Stimulated activated CD8-positive, alpha-beta memory T cell treated with anti-CD3 and anti-CD28 coated beads, Interleukin-12 subunit alpha, Interleukin-12 subunit beta, amount 100 ng/mL, for 1 hour (primary cell): ENCODE measurements around the gene TPM3.
"Not testable (repeated sequence)": the region's sequence is repeated elsewhere in the genome, so short reads cannot be mapped to it uniquely, and the experiment has no call there.

Experiments used
- DNase-seq: peaks from one replicate; pipeline ENCODE4 v3.0.0-alpha.2; 2020; ENCODE audit warnings: low read depth

TPM3 gene

DNA sequence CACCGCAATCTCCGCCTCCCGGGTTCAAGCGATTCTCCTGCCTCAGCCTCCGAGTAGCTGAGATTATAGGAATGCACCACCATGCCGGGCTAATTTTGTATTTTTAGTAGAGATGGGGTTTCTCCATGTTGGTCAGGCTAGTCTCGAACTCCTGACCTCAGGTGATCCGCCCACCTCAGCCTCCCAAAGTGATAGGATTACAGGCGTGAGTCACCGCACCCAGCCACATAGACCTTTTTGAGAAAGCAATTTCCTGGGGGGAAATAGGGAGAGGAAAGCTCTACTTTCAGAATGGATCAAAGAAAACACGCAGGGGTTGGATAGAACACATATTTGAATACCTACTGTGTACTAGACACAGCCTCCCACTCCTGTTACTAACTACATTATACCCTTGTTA lies 13.9 kb upstream of the TPM3 start:
- not testable (repeated sequence) for DNase-seq

DNA sequence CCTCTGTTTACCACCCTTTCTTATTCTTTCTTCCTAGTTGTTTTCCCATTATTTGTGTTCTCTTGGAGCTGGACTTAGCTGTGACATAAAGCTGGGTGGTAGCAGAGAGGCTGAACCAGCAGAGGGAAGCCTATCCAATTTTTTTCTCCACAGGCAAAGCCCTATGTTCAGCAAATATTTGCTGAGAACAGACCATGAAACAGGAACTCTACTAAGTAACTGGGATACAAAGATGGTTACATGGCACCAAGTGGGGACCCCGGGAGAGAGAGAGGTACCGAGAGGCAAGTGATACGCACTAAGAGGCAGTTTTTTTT lies 7.6 kb upstream of the TPM3 start:
- DNase-seq: no peak

DNA sequence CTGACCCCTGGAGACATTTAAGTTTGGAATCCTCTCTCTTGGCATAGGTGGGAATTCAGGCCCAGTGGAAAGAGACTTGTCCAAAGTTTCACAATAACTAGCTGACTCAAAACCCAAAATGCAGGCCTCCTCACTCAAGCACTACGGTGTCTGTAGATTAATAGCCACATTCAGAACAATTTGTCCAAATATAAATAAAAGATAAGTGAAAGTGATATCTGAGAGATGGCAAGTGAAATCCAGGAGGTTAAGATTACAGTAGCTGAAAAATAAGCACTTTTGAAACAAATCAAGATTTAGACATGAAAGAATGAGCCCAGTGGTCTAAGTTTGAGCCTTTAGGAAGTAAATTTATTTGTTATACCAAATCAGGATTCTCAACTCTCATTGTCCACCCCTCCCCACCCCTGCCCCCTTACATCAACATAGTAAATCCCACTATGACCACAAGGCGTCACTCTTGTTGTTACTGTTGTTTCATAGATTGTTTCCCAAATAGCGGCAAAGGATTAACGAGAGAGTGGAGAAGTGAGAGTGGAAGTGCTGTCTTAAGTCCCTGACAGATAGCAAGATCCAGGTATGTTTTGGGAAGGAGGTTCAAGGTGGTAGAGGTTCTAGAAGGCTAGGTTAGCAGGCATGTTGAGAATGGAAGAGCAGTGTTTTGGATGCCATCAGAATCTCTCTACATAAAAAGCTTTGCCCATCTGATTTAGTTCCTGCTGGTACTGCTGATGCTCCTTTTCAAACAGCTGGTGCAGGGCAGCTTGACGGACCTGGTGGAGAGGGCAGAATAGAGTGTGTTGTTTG lies 7.1 kb upstream of the TPM3 start:
- DNase-seq: peak; percentile 20

DNA sequence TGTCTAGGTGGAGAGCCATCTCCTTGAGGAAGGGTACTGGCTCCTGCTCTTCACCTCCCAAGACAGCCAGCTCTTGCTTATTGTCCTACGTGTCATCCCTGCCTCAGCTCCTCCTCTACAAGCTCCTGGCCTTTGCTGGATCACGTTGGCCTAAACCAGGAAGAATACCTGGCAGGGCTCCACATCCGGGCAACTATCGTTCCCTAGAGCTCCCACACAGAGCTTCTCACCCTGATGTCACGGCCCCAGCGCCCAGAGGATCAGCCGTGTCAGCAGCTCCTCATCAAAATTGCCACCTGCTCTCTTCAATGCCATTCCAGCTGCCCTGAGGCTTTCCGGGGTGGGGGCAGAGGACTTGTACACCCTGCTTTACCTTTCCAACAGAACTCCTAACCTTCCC lies 1.9 kb upstream of the TPM3 start:
- DNase-seq: no peak

DNA sequence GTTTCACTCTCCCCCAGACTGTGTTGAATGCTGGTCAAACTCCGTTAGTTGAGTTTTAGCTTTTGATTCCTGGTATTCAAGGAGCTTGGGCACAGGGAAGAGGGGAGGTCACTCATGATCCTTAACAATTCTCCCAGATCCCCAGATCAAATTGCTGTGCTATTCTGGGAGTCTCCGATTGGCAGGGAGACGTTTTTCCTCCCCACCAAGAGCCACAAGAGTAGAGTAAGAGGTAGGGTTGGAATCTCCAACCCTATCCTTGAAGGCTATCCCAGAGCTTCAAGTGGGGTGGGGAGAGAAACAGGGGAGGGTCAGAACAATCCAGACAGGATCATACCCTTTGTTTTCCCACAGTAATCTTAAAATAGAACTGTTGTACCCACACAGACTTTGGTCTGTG lies 576 bp upstream of the TPM3 start:
- no peak for DNase-seq

DNA sequence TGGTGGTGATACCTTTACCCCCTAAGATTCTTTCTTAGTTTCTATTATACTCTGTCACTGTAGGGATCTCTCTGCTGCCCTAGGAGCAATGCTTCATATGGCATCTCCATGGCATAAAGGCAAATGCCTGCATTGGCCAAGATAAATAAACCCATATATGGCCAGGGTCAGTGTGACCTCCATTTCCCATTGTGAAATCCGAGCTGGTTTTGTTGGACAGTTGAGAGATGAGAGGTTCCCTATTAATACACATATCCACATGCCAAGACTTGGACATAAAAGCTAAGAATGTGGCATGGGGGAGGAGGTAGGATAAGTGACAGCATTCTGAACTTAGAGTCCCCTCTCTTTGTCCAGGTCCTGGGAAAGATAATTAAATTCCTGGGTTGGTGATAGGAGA lies 1.4 kb downstream of the TPM3 start:
- DNase-seq: no peak

DNA sequence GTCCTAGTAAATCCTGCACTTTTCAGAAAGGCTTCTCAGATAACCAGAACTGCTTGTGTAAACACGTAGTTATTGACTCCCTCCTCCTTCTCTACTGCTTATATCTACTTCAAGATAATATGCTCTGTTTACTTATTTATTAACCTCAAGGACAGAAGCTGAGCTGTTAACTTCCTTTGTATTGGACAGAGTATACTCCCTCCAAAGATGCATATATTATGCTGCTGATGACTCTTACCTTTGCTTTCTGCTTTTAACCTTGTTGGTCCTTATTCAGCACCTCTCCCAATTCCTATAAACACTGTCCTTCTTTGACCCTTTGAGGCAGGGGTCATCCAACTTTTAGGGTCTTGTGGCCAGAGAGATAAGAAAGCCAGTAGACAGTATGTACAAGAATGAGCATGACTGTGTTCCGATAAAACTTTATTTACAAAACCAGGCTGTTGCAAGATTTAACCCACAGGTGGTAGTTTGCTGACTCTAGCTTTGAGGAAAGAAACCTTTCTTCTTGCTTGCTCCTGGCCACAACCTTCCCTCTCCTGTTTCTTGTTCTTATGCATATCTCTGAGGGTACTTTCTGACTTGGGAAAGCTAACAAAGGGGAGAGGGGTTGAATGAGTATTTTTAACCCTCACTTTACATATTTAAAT lies 4.9 kb downstream of the TPM3 start:
- DNase-seq: no peak

DNA sequence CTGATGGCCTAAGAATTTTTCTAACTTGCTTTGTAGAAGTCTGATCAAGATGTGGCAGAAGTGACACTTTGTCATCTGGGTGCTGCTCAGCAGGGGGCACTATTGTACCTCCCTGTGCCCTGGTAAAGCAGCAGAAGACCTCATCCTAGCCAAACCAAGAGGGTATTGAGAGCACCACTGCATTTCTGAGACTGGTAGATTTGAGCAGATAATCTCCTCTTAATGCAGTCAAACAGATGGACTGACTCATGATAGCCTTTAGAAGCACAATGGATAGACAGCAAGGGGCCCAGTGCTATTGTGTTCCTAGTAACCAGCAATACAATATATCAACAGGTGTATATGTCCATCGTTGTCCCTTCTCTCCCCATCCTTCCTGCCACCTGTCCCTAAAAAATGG lies 5.7 kb downstream of the TPM3 start:
- DNase-seq: peak; percentile 28

DNA sequence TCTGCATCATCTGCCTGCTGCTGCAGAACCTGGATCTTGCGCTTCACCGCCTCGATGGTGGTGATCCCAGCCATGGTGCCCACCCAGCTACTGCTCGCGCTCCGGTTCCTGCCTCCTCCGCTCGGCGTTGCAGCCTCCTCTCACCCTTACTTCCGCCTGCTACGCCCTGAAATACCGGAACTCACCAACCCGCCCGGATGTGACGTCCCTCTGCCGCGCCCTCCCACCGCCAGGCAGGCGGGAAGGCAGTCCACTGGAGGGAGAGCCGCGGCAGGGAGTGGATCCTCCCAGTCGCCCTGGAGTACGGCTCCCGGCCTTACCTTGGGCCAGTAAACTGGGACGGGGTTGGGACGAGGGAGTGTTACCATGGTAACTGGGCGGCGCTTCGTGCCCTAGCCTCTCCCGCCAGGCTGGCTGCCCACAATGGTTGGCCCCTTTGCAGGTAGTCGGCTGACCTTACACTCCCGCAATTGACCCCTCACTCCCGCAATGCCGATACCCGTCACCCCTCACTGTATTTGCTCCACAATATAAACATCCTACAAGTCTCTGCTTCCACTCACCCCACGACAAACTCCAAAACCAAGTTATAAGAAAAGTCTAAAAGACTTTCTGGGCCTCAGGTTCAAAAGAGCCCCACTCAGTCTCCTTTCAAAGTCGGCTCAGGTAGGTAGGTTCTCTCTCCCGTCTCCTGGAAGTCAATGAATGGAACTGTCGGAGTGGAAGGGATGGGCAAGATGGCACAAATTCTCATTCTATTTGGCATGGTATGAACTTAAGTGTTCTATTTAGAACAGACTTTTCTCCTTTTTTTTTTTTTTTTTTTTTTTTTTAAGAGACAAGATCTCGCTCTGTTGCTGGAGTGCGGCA lies 8.6 kb downstream of the TPM3 start:
- DNase-seq: peak; percentile 89

DNA sequence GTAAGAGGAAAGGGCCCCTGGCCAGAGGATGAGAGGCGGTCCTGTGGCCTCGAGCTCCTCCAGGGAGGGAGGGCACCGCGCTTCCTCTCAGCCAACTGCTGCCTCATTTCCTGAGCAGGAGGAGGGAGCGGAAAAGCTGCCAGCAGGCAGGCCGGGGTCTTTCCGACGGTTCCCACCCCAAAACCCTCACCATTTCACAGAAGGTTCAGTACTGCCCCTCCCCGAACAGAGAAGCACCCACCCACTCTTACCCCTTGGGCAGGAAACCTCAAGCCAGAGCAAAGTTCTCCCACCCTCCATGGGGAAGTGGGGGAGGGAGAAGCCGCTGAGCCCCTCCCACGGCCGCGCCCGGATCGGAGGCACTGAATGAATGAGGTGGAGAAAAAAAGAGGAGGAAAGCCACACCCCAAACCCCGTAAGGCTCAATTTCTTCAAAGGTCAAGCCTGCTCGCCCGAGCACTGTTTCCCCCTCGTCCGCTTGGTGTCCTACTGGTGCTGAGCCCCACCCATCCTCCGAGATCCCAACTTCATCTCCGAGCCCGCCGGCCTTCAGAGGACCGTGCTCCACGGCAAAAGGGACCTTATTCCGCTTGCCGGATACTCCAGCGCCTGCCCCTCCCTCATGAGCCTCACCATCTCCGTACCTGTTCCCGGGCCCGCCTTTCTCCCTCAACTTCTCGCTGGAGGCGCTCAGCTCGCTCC lies 9.4 kb downstream of the TPM3 start:
- peak; percentile 41 for DNase-seq

DNA sequence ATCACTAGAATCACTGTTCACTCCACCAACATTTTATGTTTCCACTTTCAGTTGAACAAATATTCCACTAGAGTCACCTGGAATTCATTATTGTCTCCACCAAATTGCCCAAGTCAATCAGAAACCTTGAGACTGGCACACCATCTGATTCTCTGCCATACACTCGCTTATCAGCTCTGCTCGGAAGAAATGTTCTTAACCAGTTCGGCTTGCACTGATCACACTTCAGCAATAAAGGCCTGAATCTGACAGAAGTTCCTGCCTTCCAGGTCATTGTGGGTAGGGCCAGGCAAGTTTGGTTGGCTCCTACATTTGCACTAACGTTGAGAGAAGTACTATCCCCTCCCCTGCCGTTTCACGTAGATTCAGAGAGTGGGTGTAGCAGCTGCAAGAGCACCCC lies 10.0 kb downstream of the TPM3 start:
- no peak for DNase-seq

DNA sequence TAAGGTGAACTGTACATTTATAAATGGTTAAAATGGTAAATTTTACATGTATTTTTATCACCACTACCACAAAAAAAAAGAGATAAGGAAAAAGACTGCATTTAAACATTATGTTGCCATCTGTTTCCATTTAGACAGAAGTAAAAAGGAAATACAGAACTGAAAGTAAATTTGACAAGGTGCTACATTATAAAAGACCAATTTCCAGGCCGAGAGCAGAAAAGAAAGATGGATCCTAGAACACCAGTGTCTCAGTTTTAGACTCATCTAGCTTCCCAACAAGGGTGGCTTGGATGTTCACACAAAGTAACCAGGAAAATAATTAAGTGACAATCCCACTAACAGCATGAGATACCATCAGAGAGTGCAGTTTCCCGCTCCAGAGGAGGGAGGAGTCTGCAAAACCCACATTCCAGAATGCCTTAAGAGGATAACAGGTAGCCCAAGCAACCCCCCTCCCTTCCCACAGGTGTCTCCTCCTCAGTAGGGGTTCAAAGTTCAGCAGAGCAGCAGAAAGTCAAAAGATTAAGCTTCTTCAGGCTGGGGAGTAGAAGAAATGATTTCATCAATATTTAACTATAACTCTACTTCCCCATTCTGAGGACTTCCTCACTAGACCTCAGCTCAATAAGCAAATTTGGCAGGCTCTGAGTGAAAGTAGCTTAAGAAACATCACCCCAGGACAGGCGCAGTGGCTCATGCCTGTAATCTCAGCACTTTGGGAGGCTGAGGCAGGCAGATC lies 11.8 kb downstream of the TPM3 start:
- no peak for DNase-seq

DNA sequence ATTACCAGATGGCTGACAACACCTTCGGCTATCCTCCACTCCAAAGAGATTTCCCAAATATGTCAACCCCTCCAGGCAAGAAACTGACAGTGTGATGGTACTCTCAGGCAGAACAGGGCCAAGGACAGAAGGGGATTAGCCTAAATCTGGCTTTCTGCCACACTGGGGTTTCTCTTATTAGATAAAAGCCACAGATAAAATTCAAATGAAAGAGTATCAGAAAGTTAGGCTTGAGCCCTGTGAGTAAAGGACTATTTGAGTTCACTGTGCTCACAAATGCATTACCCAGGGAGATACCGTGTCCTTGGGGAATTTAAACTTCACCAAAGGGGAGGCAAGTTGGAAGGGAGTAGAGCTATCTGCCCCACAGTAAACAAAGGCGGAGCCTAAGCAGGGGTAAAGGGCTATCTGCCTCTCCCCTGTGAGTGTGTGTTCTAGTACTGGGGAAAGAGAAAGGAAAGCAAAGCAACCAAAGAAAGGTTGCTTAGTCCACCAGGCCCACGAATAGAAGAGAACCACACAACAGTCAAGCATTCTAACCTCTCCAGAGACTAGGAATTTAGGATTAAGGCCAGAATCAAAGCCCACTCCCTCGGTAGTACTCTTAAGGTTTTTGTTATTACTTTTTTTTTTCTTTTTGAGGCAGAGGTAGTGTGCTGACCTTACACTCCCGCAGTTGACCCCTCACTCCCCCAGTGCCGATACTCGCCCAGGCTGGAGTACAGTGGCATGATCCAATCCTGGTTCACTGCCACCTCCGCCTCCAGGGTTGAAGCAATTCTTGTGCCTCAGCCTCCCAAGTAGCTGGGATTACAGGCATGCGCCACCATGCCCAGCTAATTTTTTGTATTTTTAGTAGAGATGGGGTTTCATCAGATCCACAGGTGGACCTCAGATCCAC lies 12.7 kb downstream of the TPM3 start:
- no peak for DNase-seq

DNA sequence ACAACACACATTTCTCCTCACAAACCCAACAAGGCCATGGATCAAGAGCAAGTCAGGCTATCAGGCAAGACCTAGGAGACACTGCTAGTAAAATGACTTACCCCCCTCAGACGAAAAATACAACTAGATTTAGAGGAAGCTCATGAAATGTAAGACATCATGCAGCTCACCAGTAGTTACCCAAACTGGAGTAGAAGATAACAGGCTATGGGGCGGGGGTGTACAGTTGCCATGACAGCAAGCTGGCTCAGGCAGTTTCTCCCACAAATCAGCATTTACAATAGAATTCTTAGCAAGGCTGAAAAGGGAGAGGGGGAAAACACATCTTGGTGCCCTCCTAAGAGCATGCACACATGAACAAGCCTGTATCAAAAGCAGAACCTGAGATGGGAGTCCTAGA lies 13.9 kb downstream of the TPM3 start:
- DNase-seq: no peak

DNA sequence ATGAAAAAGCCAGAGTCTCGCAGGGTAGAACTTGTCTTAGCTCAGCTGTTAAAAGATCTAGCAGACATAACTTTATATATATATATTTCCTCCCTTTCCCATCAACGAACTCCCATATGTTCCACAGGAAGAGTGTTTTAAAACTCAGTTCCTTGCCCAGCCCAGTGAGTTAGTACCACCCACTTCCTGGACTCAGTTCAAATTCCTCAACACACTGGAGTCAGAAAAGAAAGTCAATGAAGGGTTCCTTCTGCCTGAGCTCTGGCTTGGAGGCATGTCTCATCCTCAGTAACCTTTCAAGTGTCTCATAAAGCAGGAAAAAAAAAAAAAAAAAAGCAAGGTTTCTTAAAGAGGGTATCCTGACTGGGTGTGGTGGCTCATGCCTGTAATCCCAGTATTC lies 15.6 kb downstream of the TPM3 start:
- DNase-seq: no peak

DNA sequence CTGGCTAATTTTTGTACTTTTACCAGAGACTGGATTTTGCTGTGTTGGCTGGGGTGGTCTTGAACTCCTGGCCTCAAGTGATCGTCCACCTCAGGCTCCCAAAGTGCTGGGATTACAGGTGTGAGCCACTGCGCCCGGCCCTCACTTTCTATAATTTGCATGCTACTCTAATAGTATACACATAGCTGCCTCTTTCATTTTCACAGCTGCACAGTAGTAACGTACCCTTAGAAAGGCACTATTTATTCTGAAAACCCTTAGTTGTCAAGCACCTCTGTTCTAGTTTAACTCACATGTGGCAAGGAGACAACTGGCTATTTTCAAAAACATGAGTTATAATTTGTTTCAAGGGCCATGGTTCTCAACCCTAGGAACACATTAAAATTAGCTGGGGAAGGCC lies 17.2 kb downstream of the TPM3 start:
- DNase-seq: no peak

DNA sequence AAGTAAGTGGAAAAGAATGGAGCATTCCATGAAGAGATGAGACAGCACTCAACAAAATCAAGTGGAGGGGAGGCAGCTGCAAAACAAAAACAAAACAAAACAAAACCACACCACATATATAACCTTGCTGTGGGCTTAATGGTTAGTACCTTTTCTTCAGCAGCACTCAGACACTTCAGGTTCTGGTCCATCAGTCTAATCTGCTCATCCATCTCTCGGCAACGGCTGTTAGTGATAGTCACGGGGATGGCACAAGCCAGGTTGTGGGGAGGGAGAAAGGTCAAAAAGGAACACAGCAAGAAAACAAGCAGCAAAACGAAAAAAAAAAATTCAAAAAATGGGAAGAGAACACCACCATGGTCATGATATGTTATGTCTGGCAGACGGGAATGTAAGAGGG lies 20.0 kb downstream of the TPM3 start:
- DNase-seq: no peak

DNA sequence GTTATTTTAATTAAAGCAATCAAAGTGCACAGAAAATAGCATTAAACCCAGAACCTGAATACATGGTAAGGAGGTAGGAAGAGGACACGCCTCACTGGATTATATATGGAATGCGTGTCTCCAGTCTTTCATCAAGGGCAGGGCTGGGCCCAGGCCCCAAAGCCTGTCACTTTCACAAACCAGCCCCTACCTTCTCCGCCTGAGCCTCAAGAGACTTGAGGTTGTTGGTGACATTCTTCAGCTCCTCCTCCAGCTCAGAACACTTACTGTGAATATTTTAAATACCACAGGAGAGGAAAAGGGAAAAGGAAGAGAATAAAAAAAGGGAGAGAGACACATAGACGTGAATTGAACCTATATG lies 20.7 kb downstream of the TPM3 start:
- DNase-seq: no peak

DNA sequence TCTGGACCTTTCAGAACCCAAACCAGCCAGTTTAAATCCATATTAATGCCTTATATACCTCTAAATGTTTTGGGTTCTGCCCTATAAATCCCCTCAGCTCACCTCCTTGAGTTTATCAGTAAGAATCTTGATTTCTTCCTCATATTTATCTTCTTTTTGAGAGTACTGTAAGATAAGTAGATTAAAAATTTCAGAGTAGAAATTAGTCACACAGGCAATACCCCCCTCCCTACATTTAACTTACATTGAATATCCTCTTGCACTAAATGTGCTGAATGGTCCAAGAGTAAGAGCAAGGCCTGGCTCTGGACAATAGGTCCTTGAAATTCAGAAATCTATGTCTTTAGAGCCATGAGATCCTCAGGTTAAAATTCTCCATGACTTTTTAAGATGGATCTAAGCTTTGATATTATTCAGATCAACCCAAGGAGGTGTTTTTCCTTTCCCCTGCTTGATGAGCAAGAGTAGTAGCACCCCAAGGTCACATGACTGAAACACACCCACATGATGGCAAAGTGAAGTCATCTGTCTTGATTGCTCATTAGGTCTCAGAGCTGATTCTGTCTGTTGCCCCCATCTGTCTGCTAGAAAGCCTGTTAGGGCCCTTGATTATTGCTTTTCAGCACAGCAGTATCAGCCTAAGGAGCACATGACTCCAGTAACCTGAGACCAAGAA lies 21.2 kb downstream of the TPM3 start:
- no peak for DNase-seq

DNA sequence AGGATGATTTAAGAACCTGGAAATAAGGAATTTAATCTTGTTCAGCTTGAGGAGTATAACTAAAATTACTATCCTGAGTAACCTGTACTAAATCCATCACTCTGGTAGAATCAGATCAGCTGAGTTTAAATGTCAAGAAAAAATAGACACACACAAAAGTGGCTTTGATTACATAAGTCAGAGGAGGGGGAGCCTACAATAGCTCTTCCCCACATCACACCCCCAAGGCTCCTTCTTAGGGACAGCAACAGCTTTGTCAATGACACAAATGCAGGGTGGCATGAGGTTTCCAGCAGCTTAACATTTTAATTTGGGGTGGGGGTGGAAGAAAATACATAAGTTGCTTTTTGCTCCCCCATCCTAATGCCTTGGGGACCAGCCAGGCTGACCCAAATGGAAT lies 24.4 kb downstream of the TPM3 start:
- DNase-seq: no peak
